Adrenal gland (tissue), 5 donors: ENCODE data around the gene KRT222.

ENCODE experiments used
- POLR2A ChIP-seq, 2 donors: fragments of 450-650 bp; IDR thresholded peaks; one replicate each; pipeline ENCODE4 v1.6.1; 2017; ENCODE audit warnings: antibody characterized with exemption in 2 of 2, mild to moderate bottlenecking in 2 of 2, moderate library complexity in 1 of 2
- TF ChIP-seq, protein P1 (sequence below), 6 experiments: fragments of 450-650 bp in 4 of 6; fragments of 200-600 bp in 2 of 6; sonication (generic) in 1 of 6; IDR thresholded peaks; 1 replicate in 5 of 6; 2 replicates in 1 of 6; pipeline versions ENCODE4 v1.5.1 to v1.8.0; 2016 to 2021; ENCODE audit warnings: antibody characterized with exemption in 6 of 6, mild to moderate bottlenecking in 2 of 6, moderate library complexity in 1 of 6
- donor health status: DM: no; HTN: no; CAD: no.

DNA sequence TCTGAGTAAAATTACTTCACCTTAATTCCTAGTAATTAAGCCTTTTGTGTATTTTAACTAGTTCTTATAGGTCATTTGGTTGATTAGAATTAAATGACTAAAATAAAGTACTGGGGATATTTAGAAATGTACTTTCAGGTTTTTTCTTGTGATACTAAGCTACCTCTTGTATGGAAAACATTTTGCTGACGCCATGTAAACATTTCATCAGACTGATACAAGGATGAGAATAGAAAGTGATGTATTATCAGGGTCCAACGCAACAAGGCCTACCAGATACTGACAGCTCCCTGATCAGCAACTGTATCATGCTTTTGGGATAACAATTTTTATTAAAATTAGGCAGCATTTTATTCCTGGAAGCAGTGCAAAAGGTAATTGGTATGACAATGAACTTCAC lies 19.0 kb downstream of the KRT222 start:
- TF ChIP-seq POLR2A (IDR thresholded peaks at IDR 0.05): no peak
- TF ChIP-seq, protein P1, sequence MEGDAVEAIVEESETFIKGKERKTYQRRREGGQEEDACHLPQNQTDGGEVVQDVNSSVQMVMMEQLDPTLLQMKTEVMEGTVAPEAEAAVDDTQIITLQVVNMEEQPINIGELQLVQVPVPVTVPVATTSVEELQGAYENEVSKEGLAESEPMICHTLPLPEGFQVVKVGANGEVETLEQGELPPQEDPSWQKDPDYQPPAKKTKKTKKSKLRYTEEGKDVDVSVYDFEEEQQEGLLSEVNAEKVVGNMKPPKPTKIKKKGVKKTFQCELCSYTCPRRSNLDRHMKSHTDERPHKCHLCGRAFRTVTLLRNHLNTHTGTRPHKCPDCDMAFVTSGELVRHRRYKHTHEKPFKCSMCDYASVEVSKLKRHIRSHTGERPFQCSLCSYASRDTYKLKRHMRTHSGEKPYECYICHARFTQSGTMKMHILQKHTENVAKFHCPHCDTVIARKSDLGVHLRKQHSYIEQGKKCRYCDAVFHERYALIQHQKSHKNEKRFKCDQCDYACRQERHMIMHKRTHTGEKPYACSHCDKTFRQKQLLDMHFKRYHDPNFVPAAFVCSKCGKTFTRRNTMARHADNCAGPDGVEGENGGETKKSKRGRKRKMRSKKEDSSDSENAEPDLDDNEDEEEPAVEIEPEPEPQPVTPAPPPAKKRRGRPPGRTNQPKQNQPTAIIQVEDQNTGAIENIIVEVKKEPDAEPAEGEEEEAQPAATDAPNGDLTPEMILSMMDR (IDR thresholded peaks at IDR 0.05): no peak
